DMS 273 (cell line): ENCODE data around the gene TMEM255A.
"Not testable (repeated sequence)": the region's sequence is repeated elsewhere in the genome, so short reads cannot be mapped to it uniquely, and the experiment has no call there.

ENCODE experiments used
- DNase-seq: peaks from one replicate; lab custom pipeline; 2025; ENCODE audit not compliant: unreplicated experiment; lab: John Stamatoyannopoulos, UW

TMEM255A gene

GRCh38 chrX:120310861-120311726 is at the start of gene TMEM255A:
Gene TMEM255A, minus strand, starts transcription at chrX:120311461. Its CDS starts 152 bp downstream, at chrX:120311309.
- peak; percentile 67 for DNase-seq

DNA sequence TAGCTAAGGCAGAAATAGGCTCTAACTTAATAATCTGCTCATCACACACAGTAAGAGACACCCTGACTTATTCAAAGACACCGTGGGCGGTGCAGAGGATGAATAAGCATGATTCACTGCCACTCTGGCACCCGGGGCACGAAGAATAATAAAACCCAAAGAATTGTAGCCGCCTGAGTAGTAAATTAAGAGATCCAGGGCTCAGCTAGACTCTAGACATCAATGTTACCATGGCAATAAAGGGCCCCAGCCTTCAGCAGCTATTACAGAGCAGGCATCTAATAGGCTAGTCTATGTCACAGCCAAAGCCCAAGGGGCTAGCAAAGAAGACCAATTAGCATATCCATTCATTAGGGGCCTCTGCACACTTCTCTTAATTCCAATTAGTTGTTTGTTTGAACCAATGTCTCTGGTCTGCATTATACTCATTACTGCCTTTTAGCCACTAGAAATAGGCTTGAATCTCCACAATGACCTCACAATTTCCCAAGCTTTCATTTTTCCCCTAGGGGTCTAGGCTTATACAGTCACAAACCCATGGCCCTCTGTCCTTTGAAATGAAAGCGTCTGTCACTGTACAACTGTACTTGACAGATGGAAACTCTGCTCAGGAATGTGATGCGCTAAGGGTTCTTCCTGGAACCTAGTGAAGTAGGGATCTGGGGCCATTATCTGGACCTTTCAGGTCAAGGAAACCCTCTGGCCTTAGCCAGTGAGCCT is 47.6 kb upstream of the TMEM255A start:
- peak; percentile 66 for DNase-seq

DNA sequence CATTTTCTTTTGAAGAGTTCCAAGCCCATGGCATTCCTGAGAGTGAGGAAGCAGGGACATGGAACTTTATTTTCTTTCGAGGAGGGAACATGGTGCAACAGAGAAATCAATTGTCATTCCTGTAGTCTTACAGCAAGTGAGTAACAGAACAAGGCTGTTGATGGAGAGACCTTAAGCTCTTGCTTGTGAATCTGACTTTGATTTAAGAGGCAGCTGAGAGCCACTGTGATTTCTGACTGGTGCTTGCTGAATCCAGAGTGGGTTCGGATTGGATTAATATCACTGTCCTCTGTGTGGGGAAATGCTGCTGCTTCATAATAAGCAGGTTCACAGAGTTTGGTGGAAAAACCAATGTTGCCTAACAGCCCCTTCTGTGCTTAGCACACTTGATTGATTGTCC is 45.9 kb upstream of the TMEM255A start:
- DNase-seq: no peak

DNA sequence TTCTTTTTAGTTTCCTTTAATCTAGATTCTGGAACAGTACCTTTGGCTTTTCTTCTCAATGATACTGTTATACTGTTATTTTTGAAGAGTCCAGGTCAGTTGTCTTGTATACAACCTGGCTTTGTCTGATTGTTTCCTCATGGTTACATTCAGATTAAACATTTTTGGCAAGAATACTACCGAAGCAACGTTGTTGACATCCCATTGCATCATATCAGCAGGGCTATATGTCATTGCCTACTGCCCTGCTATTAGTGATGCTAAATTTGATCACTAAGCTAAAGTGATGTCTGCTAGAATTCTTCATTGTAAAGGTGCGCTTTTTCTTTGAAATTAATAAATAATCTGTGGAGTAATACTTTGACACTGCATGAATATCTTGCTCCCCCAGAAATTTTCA is 44.8 kb upstream of the TMEM255A start:
- DNase-seq: no peak

GRCh38 chrX:120350450-120351138 is 39.3 kb upstream of the TMEM255A start:
- no peak for DNase-seq

DNA sequence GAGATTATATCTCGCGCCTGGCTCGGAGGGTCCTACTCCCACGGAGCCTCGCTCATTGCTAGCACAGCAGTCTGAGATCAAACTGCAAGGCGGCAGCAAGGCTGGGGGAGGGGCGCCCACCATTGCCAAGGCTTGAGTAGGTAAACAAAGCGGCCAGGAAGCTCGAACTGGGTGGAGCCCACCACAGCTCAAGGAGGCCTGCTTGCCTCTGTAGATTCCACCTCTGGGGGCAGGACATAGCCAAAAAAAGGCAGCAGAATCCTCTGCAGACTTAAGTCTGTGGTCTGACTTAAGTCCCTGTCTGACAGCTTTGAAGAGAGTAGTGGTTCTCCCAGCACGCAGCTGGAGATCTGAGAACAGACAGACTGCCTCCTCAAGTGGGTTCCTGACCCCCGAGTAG is 33.3 kb upstream of the TMEM255A start:
- not testable (repeated sequence) for DNase-seq

DNA sequence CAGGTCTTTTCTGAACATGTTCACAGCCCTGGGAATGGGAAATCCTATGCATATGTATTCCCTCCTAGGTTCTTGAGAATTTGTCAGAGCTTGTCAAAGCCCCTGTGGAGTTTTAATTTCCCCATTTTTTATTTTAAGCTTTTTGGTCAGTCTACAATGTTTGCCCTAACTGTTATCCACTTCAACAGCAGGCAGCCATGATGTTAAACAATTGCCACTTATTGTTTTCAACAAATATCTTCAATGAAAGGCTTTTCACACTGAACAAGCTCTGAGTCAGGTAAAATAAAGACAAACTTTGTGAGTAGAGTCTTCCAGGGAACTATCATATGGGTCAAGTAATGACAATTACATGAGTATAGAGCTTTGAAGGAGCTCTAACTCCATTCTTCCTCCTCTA is 25.6 kb upstream of the TMEM255A start:
- DNase-seq: no peak

GRCh38 chrX:120335289-120335688 is 24.0 kb upstream of the TMEM255A start:
- no peak for DNase-seq

DNA sequence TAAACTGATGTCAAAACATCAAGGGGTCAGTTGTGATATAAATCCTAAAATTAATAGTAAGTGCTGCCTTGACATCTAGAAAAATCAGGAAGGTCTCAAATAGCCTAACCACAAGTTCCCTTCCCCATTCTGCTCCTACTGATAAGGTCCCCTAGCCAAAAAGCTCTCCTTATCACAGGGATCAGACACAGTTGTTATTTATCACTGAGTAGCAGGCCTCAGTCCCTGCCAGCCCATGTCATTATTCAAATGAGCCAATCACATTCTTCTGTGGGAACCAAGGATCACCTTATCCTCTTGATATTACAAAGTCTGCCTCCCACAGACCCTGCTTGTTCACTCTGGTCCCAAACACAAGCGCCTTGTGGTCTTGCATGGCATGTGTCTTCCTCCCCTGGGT is 23.3 kb upstream of the TMEM255A start:
- no peak for DNase-seq

GRCh38 chrX:120334151-120334550 is 22.9 kb upstream of the TMEM255A start:
- peak; percentile 27 for DNase-seq

- DNase-seq: no peak
Observed at GRCh38 chrX:120332394-120332793, 21.1 kb upstream of the TMEM255A start.

- no peak for DNase-seq
Observed at GRCh38 chrX:120331116-120331515, 19.9 kb upstream of the TMEM255A start.

- DNase-seq: no peak
Observed at GRCh38 chrX:120321520-120322281, 10.4 kb upstream of the TMEM255A start.

DNA sequence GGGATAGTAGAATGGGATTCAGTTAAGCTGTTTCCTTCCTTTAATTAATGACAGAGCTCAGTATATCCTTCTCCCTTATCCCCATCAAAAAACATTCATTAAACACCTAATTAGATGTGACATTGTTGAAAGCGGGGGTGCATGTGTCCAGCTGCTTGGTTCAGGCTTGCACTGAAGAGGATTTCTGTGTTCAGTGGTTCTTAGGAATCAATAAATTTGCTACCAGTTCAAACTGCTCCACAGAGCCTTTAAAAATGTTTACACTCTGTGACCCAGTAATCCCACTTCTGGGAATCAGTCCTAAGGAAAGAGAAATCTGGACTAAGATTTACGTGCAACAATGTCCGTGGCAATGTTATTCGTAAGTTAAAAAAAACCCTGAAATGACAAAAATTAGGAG is 7.2 kb upstream of the TMEM255A start:
- no peak for DNase-seq

- DNase-seq: no peak
Observed at GRCh38 chrX:120316587-120317283, 5.5 kb upstream of the TMEM255A start.

DNA sequence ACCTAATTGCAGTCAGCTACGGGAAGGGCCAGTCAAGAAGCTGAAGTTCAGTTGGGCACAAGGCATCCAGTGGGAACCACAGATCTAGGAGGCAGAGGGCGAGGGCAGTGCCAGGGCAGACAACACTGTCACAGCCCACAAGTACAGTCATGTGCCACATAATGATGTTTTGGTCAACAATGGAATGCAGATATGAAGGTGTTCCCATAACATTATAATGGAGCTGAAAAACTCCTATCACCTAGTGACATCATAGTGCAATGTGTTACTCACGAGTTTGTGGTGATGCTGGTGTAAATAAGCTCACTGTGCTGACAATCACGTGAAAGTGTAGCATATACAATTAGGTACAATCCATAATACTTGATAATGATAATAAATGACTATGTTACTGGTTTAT is 4.5 kb upstream of the TMEM255A start:
- no peak for DNase-seq

GRCh38 chrX:120311727-120312063 is 434 bp upstream of the TMEM255A start:
- peak; percentile 36 for DNase-seq

DNA sequence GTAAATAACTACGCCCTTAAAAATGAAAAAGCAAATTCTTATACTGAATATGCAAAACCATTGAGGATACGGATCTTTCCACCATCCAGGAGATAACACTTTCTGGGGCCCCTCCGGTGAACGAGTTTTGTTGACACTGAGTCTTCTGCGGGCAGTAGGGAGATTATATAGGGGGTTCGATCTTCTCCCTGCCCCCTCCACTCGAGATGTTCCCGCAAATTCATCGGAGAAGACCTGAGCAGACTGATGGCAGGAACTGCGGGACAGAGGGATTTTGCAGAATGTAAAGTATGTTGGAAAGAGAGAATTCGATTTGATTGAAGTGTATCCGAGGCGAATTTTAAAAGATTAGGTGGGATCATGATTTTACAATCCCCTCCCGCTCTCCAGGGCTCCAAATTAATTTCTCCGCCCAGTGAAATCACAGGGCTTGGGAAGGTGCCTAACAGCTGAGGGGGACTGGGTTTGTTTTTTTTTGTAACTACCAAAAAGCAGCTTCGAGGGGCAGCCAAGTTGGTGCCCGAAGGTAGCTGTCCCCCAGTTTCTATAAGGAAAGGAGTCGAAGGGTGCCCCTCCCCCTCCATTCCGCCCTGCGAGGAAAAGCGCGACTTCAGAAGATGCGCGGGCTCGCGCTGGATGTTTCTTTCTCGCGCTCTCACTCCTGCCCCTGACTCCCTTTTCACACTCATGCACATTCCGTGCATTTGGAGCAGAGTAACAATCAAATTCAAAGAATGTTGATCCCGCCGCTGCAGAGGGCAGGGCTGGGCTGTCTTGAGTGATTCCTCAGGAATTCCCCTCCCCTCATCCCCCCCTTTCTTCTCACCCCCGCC is 1.2 kb downstream of the TMEM255A start:
- peak; percentile 56 for DNase-seq
